Measurements from ENCODE around the gene SERPINB6.
"Not testable (repeated sequence)": the region's sequence is repeated elsewhere in the genome, so short reads cannot be mapped to it uniquely, and the experiment has no call there.

SERPINB6 gene

DNA sequence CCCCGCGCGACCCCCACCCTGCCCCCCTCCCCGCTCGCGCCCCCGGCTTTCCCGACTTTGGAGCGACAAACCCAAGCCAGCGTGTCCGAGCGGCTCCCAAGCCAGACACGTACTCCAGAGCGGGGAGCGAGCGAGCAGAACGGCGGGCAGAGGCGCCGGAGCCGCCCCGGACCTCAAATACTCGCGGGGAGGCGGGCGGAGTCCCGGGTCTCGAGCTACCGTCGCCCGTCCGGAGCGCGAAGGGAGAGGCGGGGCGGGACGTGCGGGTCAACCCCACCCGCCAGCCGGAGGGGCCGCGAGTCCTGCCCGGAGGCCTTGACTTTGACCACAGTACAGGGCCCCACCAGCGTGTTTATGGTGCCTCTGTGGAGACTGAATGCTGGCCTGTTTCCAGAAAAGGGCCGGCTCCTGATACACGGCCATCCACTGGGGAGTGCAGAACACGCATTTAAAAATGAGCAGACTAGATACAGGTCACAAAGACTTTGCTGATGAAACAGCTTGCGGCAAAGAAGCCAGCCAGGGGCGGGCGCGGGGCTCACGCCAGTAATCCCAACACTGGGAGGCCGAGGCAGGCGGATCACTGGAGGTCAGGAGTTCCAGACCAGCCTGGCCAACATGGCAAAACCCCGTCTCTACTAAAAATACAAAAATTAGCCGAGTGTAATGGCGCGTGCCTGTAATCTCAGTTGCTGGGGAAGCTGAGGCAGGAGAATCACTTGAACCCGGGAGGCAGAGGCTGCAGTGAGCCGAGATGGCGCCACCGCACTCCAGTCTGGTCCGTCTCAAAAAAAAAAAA lies at the start of gene SERPINB6:
TSS of gene SERPINB6 (minus strand) at position 148 of the 799 bp plus-strand sequence. CDS start 12,235 bp downstream, outside the sequence.
- DNase-seq (ENCODE audit: low read depth) = no peak

DNA sequence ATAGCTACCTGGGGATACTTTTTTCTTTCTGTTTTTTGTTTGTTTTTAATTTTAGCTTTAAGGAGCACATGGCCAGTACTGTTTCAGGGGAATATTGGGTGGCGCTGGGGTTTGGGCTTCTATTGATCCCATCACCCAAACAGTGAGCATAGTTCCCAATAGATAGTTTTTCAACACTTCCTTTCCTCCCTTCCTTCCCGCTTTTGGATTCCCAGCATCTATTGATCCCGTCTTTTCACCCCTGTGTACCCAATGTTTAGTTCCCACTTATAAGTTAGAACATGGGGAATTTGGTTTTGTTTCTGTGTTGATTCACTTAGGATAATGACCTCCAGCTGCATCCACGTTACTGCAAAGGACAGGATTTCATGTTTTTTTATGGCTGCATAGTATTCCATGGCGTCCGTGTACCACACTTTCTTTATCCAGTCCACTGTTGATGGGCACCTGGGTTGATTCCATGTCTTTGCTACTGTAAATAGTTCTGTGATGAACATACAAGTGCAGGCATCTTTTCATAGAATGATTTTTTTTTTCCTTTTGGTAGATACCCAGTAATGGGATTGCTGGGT lies 48.5 kb upstream of the SERPINB6 start:
- DNase-seq (ENCODE audit: low read depth) = no peak

DNA sequence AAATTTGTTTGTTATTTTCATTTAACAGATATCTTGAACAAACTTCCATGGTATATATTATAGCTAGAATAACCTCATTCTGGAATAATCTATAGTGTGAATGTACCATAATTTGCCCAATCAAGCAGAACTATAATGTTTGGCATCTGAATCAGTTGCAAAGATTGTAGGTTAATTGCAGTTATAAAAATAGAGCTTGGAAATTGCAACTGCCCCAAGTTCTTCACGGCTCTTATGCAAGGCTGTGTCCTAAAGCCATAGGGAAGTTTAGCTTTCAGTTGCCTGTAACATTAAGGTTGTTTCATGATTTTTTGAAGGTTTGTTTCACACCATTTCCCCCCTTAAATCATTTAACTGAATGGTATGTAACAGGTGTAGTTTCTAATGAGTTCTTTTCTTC lies 47.7 kb upstream of the SERPINB6 start:
- no peak for DNase-seq (ENCODE audit: low read depth)

DNA sequence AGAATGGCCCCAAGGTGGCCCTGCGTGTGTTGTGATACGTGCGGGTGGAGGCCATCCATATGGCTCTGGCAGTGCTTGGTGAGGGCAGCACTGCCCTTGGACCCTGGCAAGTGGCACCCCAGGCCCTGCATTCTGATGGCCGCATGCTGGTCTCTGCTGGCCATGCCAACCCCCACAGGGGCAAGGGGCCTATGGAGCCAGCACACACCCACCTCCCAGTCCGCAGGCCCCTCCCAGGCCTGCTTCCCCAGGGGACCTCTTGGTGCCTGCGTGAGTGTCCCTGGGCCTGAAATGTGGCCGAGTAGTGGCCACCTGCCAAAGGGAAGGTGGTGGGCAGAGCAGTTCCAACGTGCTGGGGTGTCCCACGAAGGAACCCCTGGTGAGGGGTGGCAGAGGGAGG lies 45.9 kb upstream of the SERPINB6 start:
- DNase-seq (ENCODE audit: low read depth) = no peak

DNA sequence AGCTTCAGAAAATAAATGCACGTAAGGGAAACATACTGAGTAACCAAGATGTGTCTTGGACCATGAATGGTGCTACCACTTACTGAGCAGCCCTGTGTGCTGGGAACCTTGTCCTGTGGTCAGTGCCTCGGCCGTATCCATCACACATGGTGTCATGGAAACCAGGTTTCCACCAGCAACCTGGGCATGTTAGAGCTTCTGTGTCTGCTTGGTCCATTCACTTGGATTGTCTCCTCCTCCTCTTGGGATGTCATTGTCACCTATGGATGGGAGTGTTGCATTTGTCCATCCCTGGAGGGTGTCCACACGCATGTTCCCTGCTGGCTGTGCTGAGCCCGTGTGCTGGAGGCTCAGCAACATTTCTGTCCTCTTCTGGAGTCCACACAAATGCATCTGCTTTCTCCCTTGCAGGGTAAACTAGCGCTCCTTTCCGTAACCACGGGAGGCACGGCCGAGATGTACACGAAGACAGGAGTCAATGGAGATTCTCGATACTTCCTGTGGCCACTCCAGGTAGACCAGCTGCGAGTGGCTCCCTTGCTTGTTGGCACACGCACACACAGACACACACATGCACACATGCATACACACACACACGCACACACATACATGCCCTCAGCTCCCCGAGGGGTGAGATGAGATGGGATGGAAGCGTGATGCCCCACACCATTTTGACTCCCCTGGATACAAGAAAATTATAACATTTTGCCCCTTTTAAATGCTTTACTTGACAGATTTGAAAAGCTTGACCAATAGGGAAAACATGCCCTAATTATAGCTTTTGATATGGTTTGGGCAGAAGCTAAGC lies 45.3 kb upstream of the SERPINB6 start:
- no peak for DNase-seq (ENCODE audit: low read depth)

DNA sequence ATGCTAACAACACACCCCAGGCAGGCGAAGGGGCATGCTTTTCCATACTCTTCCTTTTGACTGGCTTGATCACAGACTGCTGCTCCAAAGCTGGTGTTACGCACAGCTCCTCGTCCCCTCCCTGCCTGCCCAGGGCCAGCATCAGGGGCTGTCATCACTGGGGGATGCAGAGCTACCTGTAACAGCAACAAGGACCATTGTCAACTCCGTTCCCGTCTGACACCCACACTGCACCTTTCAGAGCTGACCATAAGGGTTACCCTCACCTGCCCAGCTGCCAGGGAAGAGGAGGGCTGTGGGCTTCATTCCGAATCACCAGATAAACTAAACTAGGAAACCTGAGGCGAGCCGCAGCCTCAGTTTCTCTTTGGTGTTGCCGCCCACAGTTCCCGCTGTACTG lies 43.8 kb upstream of the SERPINB6 start:
- DNase-seq (ENCODE audit: low read depth) = no peak

DNA sequence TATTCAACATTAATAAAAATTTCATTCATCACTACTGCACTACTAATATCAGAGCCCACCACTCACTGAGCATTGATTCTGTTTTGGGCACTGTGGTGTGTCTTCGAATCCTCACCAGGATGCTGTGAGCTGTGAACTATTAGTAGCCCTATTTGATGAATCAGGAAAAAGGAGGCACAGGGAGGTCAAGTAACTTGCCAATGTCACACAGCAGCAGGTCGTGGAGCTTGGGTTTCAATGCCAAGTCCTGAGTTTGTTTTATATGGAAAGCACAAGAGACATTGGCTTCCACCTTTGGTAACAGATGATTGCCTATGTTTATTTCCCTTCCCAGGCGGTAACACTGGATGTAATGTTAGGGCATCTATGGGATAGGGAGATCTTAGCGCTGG lies 43.3 kb upstream of the SERPINB6 start:
- no peak for DNase-seq (ENCODE audit: low read depth)

DNA sequence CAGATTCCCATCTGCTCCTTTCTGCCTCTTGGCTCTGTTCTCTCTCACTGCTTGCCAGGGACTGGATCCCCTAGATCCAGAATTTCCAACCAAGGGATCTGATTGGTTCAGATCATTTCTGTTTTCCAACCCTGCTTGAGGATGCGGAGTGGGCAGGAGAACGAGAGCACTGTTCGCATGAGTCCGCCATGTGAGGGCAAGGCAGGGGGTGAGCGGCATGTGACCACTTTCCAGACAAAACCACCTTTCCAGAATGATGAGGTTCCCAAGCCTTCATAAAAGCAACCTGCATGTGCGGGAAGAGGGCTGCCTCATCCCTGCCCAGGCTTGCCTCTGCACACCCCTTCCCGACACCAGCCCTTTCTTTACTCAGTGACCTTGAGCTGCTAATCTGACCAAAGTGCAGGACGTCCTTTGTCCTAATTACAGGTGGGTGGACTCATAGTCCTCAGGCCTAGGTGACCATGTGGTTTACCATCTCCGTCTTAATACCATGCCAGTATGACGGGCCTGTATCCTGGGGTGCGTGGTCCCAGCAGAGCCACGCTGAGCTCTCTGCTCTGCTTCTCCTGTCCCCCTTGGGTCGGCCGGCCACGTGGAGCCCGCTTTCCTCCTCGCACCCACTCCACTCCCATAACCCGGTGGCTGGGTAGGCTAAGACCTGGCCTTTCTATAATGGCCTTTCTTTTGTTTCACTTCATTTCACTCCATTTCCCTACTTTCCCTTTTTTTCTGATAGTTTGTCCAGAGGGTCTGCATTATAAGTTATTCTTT lies 42.7 kb upstream of the SERPINB6 start:
- DNase-seq (ENCODE audit: low read depth) = no peak

DNA sequence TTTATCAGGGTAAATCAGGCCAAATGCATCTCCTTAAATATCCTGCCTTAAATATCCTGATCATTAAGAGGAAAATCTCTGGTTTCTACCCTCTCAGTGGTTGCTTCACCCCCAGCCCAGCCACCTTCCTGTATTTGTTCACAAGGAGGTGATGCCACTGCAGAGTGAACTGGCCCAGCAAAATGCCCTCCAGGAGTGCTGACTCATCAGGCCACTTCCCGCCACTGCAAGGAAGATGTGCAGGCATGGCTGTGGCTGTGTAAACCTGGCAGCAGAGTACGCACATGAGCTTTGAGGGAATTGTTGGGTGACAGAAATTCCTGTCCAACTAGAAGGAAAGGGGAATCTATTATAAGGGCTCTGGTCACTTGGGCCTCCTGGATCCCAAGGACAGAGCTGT lies 42.1 kb upstream of the SERPINB6 start:
- DNase-seq (ENCODE audit: low read depth) = no peak

DNA sequence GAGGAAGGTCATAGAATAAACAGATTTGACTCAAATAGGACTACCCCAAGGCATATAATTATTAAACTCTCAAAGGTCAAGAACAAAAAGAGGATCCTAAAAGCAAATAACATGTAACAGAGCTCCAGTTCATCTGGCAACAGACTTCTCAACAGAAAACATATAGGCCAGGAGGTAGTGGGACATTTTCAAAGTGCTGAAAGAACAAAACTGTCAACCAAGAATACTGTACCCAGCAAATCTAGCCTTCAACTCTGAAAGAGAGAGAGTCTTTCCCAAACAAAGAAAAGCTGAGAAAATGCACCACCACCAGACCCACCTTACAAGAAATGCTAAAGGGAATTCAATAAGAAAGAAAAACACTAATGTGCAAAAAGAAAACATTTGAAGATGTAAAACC lies 40.2 kb upstream of the SERPINB6 start:
- DNase-seq (ENCODE audit: low read depth) = no peak

DNA sequence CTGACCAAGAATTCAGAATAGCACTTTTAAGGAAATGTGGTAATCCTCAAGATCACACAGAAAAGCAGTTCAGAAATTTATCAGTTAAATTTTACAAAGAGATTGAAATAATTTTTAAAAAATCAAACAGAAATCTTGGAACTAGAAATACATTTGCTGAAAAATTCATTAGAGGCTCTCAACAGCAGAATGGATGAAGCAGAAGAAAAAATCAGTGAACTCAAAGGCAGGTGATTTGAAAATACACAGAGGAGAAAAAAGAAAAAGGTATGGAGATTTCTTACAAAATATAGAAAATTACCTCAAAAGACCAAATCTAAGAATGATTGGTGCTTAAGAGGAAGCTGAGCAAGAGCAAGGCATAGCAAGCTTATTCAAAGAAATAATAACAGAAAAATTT lies 39.8 kb upstream of the SERPINB6 start:
- DNase-seq (ENCODE audit: low read depth) = no peak

DNA sequence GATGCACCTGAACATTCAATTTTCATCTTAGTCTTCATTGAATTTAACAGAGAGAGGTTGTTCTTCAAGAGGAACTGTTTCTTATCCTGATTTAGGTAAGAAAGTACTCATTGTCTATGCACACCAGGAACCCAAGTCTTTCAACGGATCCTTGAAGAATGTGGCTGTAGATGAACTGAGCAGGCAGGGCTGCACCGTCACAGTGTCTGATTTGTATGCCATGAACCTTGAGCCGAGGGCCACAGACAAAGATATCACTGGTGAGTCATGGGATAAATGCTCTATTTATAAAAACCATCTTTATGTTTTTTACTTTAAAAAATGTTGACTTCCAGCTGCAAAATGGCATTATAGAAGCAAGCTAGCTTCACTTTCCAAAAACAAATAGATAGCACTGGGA lies 38.6 kb upstream of the SERPINB6 start:
- no peak for DNase-seq (ENCODE audit: low read depth)

DNA sequence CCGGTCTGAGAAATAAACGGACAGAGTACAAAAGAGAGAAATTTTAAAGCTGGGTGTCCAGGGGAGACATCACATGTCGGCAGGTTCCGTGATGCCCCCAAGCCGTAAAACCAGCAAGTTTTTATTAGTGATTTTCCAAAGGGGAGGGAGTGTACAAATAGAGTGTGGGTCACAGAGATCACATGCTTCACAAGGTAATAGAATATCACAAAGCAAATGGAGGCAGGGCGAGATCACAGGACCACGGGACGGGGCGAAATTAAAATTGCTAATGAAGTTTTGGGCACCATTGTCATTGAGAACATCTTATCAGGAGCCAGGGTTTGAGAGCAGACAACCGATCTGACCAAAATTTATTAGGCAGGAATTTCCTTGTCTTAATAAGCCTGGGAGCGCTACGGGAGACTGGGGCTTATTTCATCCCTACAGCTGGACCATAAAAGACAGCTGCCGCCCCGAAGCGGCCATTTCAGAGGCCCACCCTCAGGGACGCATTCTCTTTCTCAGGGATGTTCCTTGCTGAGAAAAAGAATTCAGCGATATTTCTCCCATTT lies 37.4 kb upstream of the SERPINB6 start:
- DNase-seq (ENCODE audit: low read depth) = not testable (repeated sequence)

DNA sequence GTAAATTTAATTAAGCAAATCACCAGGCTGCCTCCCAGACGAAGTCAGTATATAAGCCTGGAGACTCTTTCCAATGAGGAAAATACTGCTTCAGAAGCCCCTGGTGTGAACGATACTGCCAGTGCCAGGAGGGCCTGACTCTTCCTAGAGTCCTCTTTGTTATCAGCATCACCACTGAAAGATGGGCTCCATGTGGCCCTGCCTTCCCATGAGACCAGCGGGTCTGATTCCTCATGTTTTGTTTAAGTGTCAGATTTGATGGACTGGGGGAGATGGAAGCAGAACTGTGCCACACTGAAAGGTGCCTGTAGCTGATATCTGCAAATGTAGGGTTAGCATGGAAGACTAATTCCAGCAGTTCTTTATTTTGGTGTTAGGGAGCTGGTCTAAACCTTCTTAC lies 36.2 kb upstream of the SERPINB6 start:
- no peak for DNase-seq (ENCODE audit: low read depth)

DNA sequence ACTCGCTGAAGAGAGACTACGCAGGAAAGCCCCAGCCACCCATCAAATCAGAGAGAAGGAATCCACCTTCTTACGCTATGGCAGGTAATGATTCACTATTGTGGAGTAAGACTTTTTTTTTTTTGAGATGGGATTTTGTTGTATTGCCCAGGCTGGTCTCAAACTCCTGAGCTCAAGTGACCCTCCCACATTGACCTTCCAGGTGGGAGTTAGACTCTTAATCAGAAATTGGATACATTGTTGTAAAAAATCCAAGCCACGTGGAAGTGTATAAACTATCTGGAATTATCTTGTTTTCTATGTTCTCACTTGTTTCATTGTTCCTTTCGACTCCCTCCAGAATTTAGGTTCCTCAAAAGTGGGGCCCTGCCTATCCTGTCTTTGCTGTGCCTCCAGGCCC lies 35.1 kb upstream of the SERPINB6 start:
- no peak for DNase-seq (ENCODE audit: low read depth)

DNA sequence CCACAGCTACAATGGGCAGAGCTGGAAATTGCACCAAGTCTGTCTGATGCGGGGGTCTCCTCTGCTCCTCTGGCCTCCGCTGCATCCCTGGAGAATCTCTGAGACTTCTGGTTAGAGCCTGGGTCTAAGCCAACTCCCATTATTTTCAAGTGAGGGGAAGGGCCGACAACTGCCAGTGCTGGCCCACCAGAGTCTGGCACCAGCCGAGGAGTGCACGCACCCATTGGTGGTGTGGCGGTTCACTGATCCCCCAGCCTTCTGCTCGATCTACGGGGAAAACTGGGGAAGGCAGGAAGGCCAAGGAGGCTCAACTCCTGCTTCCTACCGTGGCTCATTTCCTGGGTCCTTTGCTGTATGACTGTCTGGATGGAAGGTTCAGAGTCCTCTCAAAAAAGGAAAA lies 34.5 kb upstream of the SERPINB6 start:
- DNase-seq (ENCODE audit: low read depth) = no peak

DNA sequence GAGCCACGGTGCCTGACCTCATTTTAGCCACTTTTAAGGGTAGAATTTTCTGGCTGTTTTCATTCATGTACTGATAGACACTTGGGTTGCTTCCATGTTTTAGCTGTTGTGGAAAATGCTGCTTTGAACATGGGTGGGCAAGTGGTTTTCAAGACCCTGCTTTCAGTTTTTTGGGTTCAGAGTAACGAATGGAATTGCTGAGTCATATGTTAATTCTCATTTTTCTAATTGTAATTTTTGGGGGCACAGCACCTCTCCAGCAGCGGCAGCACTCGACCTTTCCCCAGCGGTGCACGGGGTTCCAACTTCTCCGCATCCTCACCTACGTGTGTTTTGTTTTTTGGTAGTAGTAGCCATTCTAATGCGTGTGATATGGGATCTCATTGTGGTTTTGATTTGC lies 33.7 kb upstream of the SERPINB6 start:
- no peak for DNase-seq (ENCODE audit: low read depth)

DNA sequence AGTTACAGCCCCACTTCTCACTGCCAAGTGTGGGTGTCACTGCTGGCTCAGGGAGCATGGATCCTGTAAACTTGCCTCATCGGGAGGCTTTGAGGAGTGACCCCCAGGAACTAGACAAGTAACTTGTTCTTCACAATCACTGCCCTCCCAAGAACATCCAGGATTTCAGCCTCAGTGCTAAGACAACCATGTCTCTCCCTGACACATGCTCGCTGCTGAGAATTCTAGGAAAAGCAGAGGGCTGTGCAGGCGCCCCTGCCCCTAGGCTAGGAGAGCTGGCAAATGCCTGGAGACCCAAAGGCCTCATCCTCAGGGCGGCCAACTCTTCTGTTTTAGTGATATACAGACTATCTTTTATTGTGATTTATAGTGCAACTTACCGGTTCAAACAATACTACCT lies 31.9 kb upstream of the SERPINB6 start:
- DNase-seq (ENCODE audit: low read depth) = not testable (repeated sequence)

DNA sequence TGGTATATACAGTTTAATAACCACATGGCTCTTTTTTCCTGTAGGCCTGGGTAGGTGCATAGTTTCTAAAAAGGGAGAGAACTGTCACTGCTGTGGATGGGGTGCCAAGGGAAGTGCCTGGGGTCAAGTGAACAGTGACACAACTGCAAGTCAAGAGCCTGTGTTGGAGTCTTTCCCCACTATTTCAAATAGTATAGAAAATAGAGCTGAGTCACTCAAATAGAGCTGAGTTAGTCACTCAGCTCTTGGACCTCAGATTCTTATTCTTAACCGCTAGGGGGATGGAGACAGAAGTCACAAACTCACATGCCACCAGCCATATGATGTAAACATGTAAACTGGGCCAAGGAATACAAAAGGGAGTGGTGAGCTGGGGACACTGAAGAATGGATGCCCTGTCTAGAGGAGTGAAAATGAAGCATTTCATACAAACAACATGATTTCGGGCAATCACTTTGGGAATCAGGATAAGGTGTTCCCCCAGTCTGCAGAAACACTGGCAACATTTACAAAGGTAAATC lies 30.5 kb upstream of the SERPINB6 start:
- no peak for DNase-seq (ENCODE audit: low read depth)

DNA sequence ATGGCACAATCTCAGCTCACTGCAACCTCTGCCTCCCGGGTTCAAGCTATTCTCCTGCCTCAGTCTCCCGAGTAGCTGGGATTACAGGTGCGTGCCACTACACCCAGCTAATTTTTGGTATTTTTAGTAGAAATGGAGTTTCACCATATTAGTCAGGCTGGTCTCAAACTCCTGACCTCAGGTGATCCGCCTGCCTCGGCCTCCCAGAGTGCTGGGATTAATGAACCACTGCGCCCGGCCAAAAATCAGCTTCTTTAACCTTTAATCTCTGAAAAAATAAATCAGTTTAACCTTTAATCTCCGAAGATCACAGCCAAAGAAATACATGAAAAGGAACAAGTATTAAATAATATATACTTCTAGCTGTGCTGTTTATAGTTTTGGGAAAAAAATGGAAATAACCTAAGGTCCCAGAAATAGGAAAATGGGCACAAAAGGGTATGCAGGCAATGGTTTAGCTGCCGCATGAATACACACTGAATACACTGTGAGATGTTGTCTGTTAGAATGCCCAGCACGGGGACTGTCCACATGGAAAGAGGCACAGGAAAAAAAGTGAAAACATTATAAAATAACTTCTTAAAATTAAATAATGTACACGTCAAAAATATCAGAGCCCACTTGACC lies 29.9 kb upstream of the SERPINB6 start:
- no peak for DNase-seq (ENCODE audit: low read depth)
